Measurements from ENCODE around the gene ARFGEF3.

- no peak for TF ChIP-seq CTCF (conservative IDR thresholded peaks at IDR 0.05; ENCODE audit: low read depth, low read length)
- TF ChIP-seq EZH2 (IDR thresholded peaks at IDR 0.05; ENCODE audit: low read length, unreplicated experiment), result no peak
- no peak for TF ChIP-seq EZH2phosphoT487 (IDR thresholded peaks at IDR 0.05; ENCODE audit: borderline replicate concordance, low read length)
Measured at GRCh38 chr6:138337076-138337475, 175.3 kb downstream of the ARFGEF3 start.
